ENCODE data around the gene PBLD.
"Not testable (repeated sequence)": the region's sequence is repeated elsewhere in the genome, so short reads cannot be mapped to it uniquely, and the experiment has no call there.

The PBLD gene

DNA sequence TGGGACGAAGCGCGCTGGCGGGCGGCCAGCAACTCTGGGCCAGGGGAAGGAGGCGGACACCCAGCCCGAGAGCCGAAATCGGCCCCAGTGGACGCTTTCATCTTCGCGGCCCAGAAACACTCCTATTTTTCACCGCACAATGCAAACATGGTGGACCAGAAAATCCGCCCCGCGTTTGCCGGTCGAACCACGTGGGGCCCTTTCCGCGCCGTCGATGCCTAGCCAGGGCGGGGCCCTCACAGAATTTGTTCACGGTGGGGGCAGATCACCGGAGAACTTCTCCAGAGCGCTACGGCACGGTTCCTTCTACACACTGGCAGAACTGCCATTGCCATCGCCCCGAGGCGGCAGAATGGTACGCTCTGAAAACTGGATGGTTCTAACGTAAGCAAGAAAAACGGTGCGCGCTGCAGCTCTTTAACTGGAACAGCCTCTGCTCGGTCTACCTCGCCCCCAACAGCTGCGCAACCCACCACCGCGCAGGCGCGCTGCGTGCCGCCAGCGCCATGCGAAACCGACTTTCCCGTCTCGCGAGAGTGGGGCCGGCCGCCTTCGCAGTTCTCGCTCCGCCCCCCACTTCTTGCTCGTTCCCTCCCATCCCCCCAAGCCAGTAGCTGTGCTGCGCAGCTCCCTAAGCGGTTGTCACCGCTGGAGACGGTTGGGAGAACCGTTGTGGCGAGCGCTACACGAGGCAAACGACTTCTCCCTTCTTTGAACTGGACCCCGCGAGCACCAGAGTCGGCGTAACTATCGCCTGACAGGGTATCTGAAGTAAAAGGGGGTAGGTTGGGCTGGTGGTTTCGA, 1.1 kb downstream of the PBLD start, which contains the start of gene HNRNPH3:
TSS of gene HNRNPH3 (plus strand) at position 610 of the 804 bp plus-strand sequence. CDS start 5,158 bp downstream, outside the sequence.
- peak; percentile 70 to 99 (median 96) for DNase-seq

DNA sequence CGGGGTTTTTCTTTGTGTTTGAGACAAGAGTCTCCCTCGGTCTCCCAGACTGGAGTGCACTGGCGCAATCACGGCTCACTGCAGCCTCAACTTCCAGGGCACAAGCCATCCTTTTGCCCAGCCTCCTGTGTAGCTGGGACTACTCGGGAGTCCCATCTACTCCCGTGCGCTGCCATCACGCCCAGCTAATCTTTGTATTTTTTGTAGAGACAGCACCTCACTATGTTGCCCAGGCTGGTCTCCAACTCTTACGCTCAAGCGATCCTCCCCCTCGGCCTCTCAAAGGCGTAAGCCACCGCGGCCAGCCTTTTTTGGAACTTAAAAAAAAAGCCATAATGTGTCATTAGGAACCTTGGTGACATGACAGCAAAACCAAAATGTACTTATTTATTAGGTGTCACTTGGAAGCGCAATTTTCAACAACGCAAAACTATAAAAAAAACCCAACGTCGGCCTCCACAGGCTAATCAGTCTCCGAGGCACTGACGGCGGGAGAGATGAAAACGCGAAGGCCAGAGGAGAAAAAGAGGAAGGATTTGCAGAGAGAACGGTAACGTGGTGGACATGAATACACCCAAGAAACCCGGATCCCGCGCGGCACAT, 1.8 kb downstream of the PBLD start:
- peak in 32 of 56 donors; percentile 7 to 64 (median 42) for DNase-seq

DNA sequence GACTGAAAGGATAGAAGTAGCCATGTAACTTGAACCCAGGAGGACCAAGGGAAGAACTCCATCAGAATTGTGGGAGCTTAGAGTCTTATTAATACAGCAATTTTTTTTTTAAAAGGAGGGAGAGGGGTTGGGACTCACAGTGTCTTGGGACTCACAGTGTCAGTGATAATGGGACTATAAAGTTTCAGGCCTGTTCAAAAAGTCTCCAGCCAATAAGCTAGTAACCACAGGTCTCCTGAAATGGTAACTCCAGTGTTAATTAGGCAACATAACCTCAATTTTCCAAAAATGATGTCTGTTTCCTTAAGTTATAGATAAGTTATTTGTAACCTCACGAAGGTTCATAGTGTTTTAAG, 3.2 kb downstream of the PBLD start:
- no peak for DNase-seq

DNA sequence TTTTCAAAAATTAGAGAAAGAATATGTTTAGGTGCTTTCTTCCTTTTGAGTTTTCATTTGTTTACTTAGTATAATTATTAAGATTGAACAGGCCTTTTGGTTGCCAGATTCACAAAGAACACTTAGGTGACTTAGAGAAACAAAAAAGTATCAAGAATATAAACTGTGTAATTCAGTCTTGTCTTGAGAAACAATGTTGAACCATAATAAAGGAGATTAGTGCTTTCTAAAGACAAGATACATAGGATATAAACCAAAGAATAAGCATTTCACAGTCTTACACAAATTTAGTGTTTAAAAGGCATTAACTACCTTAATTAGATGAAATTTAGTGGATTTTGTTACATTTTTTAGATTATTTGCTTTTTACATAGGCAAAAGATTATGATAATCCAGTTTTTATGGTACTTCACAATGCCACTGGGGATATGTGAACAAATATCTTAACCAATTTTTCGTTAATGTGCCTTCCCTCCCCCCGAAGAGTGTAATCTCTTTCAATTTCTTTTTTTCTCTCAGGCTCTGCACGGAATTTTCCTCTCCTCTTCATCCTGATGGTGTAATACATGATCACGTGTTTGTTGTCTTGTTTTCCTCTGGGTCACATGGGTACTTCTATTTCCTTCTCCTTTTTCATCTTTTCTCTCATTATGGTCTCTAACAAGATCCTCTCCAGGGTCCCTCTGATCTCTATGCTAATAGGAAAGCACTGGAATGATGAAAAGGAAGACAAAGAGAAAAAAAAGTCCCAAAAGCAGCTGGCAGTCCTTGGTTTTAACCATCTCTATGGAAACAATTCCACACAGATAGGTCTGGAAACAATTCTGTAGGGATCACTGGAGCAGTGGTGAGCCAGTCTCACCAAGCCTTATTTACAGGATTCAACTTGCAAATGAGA, 4.6 kb downstream of the PBLD start:
- peak in 20 of 56 donors; percentile 9 to 70 (median 22) for DNase-seq

DNA sequence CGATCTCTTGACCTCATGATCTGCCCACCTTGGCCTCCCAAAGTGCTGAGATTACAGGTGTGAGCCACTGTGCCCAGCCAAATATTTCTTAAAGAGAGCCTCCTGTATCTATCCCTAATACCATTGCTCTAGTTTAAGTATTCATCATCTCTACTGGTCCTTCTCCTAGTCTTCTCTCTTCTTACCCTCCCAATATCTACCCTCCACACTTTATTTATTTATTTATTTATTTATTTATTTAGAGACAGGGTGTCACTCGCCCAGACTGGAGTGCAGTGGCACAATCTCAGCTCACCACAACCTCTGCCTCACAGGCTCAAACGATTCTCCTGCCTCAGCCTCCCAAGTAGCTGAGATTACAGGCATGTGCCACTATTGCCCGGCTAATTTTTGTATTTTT, 8.3 kb downstream of the PBLD start:
- not testable (repeated sequence) for DNase-seq

DNA sequence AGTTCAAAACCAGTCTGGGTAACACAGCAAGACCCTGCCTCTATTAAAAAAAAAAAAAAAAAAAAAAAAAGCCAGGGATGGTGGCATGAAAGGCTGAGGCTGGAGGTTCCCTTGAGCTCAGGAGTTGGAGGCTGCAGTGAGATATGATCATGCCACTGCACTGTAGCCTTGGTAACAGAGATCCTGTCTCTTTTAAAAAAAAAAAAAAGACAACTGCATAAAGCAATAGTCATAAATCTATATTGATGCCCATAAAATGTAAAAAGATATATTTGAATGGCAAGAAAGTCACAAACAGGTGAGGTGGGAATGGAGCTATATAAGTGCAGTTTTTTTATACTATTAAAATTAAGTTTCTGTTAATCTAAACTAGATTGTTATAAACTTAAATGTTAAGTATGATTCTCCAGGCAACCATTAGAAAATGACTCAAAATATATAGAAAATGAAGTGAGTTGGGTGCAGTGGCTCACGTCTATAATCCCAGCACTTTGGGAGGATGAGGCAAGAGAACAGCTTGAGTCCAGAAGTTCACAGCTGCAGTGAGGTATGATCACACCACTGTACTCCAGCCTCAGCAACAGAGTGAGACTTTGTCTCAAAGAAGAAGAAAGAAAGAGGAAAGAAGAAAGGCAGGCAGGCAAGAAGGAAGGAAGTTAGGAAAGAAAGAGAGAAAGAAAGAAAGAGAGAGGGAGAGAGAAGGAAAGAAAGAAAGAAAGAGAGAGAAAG, 14.2 kb downstream of the PBLD start:
- no peak for DNase-seq

DNA sequence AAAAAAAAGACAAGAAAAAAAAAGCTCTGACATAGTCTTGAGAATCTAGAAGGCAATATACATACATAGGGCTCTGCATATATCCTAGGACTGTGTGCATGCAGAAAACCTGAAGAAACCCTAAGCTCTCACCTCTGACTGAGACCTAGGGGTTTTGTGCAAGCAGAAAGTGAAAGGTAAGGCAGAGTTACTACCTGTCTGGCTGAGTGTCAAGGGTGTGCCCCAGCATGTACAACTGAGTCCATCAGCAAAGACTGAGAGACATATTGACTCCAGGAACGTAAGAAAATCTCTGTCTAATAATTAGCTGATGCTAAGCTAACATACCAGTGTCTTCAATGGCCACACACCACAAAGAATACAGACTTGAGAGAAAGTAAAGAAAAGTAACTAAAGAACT, 17.1 kb downstream of the PBLD start:
- no peak for DNase-seq

DNA sequence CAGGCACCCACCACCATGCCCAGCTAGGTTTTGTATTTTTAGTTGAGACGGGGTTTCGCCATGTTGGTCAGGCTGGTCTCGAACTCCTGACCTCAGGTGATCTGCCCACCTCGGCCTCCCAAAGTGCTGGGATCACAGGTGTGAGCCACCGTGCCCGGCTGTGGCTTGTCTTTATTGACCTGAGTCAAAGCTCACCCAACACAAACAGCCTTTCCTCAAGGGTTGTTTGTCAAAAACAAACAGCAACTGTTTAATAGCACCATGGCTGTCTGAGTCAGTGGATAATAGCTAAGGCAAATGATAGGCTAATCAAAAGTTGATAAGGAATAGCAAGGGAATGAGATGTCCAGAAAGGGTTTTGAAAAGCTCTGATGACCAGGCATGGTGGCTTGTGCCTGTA, 17.8 kb downstream of the PBLD start:
- not testable (repeated sequence) for DNase-seq

DNA sequence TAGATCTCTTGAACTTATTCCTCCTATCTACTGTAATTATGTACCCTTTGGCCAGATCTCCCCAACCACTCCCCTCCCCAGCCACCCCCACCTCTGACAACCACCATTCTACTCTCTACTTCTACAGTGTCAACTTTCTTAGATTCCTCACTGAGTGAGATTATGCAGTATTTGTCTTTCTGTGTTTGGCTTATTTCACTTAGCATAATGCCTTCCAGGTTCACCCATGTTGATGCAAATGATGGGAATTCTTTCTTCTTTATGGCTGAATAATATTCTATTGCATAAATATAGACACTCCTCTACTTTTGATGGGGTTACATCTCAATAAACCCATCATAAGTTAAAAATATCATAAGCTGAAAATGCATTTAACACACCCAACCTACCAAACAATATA, 22.2 kb downstream of the PBLD start:
- DNase-seq, result no peak

DNA sequence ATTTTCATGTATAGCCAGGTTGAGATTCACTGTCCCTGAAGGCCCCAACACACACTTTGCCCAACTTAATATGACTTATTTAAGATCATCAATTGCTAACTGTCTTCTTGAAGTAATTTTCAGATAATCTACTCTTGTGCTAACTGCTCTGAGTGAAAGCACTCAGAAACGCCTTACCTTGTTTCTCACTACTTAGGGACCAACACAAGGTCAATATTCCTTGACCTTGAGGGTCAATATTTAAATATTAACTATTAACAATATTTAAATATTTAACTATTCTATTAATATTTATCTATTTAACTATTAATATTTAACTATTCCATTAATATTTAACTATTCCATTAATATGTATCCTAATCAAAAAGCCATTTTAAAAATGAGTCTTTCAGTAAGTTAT, 26.9 kb downstream of the PBLD start:
- no peak for DNase-seq

DNA sequence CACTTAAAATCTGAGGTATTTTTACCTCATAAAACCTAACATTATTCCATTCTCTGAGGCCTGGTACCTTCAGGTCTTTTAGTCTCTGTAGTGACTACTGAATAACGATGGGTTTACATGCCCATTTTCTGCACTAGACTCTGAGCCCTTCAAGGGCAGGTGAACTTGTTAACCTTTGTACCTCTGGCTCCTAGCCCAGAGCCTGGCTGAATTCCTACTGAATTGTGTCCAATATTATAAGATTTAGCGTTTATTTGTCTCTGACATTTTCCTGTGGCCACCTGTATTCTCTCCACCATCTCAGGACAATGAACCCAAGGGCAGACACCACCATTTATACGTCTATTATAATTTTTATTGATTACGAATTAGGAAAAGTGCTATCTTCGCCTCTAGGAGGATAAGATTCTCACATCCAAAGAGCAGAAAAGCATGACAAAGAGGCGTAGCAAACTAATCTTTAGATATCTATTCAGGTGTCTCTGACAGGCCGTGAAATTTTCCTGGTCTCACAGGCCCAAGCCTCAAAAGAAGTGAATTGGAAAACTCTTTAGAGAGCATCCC, 28.8 kb downstream of the PBLD start:
- no peak for DNase-seq

DNA sequence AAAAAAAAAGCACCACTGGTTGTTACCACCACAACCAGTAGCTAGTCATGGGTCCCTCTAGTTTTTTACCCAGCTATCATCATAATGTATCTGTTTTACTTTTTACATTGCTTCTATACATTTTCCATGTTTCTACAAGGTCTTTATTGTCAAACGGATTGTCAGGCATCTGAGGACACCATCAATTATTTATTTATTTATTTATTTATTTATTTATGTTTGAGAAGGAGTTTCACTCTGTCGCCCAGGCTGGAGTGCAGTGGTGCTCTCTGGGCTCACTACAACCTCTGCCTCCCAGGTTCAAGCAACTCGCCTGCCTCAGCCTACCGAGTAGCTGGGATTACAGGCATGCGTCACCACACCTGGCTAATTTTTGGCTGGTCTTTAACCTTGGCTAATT, 29.9 kb downstream of the PBLD start:
- no peak for DNase-seq

DNA sequence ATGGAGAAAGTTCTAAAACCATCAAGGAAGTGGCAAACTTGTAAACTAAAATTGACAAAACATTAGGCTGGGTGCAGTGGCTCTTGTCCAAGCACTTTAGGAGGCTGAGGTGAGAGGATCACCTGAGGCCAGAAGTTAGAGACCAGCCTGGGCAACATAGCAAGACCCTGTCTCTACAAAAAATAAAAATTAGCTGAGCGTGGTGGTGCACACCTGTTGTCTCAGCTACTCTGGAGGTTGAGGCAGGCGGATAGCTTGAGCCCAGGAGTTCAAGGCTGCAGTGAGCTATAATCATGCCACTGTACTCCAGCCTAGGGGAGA, 30.3 kb downstream of the PBLD start:
- DNase-seq, result no peak

DNA sequence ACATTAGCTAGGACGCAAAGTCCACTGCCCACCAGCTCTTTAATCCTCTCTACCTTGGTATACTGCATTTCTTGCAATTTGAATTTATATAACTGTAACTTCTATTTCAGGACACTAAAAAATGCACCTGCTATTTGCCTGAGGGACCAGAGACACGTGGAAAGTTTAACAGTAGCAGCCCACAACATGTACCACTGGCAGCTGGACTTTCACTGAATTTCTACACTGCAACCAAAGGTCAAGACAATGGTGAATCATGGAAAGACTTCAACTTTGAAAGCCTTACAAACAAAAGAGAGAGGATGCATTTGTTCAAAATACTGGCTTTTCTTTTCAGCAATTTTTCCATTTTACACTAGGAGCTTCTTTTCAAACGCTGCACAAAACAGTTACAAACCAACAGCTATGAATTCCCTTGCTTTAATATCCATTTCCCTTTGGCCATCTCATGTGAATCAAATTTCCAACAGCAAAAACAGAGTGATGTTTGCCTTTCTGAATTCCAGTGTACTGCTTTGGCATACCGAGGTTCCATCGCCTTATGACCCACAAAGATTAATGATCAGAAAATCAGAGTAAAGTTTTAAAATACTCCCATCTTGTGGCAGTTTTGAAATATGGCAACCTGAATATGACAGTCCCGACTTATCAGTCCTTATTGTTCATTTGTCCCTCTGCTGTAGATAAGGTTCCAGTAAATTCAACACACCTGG, 30.8 kb downstream of the PBLD start:
- peak in 1 of 56 donors; percentile 26 for DNase-seq

DNA sequence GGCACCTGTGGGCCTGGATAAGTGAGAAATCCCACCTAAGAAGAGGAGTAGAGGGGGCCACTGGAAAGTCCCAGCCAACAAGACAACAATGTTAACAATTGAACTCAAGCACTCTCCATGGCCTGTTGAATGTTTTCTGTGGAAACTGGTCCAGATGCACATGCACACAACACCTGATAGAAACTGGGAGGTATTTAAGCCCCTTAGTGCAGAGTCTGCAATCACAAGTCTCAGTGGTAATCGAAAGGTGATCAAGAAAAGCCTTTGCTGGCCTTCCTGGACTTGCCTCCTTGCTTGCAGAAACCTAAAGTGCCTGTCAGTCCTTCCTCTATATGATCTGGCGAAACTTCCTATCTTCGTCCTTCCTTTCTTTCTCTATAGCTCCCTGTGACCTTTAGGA, 31.4 kb downstream of the PBLD start:
- DNase-seq, result no peak

DNA sequence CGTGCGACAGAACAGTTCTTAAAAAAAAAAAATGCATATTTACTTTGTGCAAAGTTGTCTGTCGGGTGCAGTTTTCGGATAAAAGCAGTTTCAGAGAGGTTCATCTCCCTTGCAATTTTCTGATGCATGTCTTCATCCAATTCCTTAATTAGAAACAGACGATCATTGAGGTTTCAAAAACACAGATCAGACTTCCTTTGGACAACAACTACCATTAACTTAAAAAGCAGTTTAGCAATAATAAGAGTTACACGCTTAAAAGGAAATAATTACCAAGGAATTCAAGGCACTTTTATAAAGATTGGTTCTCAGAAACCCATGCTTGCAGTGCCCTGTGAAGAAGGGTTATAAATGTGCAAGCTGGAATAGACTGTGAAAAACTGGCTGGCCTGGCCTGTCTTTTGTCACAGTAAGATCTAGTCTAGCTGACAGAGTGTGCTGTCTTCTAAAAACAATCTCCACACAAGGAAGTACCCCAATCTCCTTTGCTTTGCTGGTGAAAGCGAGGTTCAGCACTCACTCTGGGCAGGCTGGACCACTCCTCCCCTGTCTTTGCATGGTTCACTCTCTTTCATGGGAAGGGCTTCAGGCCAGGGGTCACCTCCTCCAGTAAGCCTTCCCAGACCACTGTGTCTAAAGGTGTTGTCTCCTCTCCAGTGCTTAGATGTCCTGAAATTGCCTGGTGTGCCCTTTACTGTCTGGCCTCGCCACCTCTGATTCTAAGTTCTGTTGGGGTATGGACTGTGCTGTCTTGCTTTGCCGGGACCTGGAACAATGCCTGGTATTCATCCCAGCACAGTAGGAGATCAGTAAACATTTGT, 35.7 kb downstream of the PBLD start:
- no peak for DNase-seq

DNA sequence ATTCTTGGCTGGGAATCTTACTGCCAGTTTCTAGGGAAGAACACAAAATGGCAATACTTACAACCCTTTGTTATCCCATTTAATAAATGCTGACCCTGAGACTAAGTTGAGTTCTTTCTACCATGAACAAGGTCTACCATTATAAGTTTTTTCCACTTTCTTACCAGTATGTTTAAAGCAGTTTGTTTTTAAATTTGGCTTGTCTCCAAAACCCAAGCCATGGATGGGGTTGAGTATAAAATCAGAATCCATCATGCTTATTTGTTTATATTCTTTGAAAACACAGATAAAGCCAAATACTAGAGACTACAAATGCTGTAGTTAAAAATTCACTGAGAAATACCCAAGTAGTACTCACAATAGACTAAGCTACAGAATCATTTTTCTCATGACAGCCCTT, 42.0 kb downstream of the PBLD start:
- DNase-seq, result no peak

DNA sequence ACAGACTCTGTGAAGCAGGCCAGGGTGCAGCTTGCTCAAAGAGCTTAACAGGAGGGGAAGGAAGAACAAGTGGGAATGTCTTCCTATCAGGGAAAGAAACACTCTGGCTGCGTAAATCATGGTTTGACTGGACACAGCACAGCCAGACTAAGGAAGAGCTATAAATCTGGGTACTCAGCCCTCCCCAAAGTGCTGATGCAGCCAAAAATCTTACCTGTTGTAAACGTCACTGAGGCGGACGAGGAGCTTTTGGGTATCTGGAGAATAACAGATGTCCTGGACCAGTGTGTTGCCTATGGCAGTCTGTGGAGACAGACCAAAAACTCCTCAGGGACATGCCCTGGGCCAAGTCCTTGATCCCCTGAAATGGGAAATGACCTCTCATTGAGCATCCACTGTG, 44.0 kb downstream of the PBLD start:
- no peak for DNase-seq

All from amygdala (tissue), 56 donors.